H9 (cell line): Measurements from ENCODE around the gene CNRIP1. TPM values are rescaled to one million over a fixed set of nuclear protein-coding genes. Genes with fewer than 3 reads are reported as not detected.

Experiments
- DNase-seq: peaks from one replicate; pipeline ENCODE4 v3.0.0-alpha.2; 2017
- H2AFZ ChIP-seq: one replicate; pipeline ENCODE4 v1.6.1; 2013; ENCODE audit warnings: mild to moderate bottlenecking, low read length, control low read depth, moderate library complexity
- H2AK5ac ChIP-seq: 2 replicates; pipeline ENCODE4 v1.6.1; 2013; ENCODE audit warnings: low read length, control low read depth, mixed read lengths; ENCODE audit not compliant: insufficient read length
- H2BK120ac ChIP-seq: one replicate; pipeline ENCODE4 v1.6.1; 2013; ENCODE audit warnings: low read depth, mild to moderate bottlenecking, low read length, control low read depth, inconsistent platforms; ENCODE audit not compliant: poor library complexity, severe bottlenecking
- H2BK12ac ChIP-seq: 2 replicates; pipeline ENCODE4 v1.6.1; 2013; ENCODE audit warnings: low read length, control low read depth, mixed read lengths, low read depth; ENCODE audit not compliant: insufficient read length
- H2BK15ac ChIP-seq: 2 replicates; pipeline ENCODE4 v1.6.1; 2013; ENCODE audit warnings: low read depth, low read length, control low read depth
- H2BK20ac ChIP-seq: one replicate; pipeline ENCODE4 v1.6.1; 2013; ENCODE audit warnings: low read depth, mild to moderate bottlenecking, low read length, control low read depth, inconsistent platforms; ENCODE audit not compliant: poor library complexity, severe bottlenecking
- H2BK5ac ChIP-seq: 2 replicates; pipeline ENCODE4 v1.6.1; 2013; ENCODE audit warnings: low read length, control low read depth, mixed read lengths; ENCODE audit not compliant: insufficient read length
- H3K14ac ChIP-seq: 2 replicates; pipeline ENCODE4 v1.6.1; 2013; ENCODE audit warnings: low read length, control low read depth; ENCODE audit not compliant: insufficient read depth
- H3K18ac ChIP-seq: 2 replicates; pipeline ENCODE4 v1.6.1; 2013; ENCODE audit warnings: low read depth, mild to moderate bottlenecking, mixed read lengths, low read length, control low read depth; ENCODE audit not compliant: insufficient read length
- H3K23ac ChIP-seq: 2 replicates; pipeline ENCODE4 v1.6.1; 2013; ENCODE audit warnings: low read length, control low read depth, mixed read lengths, low read depth; ENCODE audit not compliant: insufficient read length
- H3K23me2 ChIP-seq: 2 replicates; pipeline ENCODE4 v1.6.1; 2013; ENCODE audit warnings: low read depth, mild to moderate bottlenecking, mixed read lengths, low read length, control low read depth; ENCODE audit not compliant: insufficient read length, poor library complexity, severe bottlenecking
- H3K27ac ChIP-seq: 2 replicates; pipeline ENCODE4 v1.5.1; 2013; ENCODE audit warnings: low read length, control low read depth, mixed read lengths, low read depth; ENCODE audit not compliant: insufficient read length
- H3K27me3 ChIP-seq: 2 replicates; pipeline ENCODE4 v1.6.1; 2013; ENCODE audit warnings: low read length, control low read depth, inconsistent platforms; ENCODE audit not compliant: insufficient read depth
- H3K4ac ChIP-seq: 2 replicates; pipeline ENCODE4 v1.6.1; 2013; ENCODE audit warnings: low read depth, mild to moderate bottlenecking, control low read depth, inconsistent platforms, low read length, moderate library complexity
- H3K4me1 ChIP-seq: 2 replicates; pipeline ENCODE4 v1.6.1; 2013; ENCODE audit warnings: low read length, control low read depth, inconsistent platforms; ENCODE audit not compliant: insufficient read depth
- H3K4me2 ChIP-seq: 2 replicates; pipeline ENCODE4 v1.6.1; 2013; ENCODE audit warnings: low read length, control low read depth, mixed read lengths; ENCODE audit not compliant: insufficient read length, insufficient read depth
- H3K56ac ChIP-seq: 2 replicates; pipeline ENCODE4 v1.6.1; 2013; ENCODE audit warnings: low read depth, mild to moderate bottlenecking, mixed read lengths, low read length, control low read depth; ENCODE audit not compliant: insufficient read length
- H3K79me1 ChIP-seq: 2 replicates; pipeline ENCODE4 v1.6.1; 2013; ENCODE audit warnings: low read depth, mild to moderate bottlenecking, moderate library complexity, low read length, control low read depth, inconsistent platforms; ENCODE audit not compliant: insufficient read depth, poor library complexity, severe bottlenecking
- H3K79me2 ChIP-seq: 2 replicates; pipeline ENCODE4 v1.6.1; 2013; ENCODE audit warnings: low read length, control low read depth, inconsistent platforms; ENCODE audit not compliant: insufficient read depth
- H3K9ac ChIP-seq: 2 replicates; pipeline ENCODE4 v1.6.1; 2013; ENCODE audit warnings: low read length, control low read depth, mixed read lengths; ENCODE audit not compliant: insufficient read length; ENCODE audit errors: extremely low read depth
- H3K9me3 ChIP-seq: one replicate; pipeline ENCODE4 v1.6.1; 2013; ENCODE audit warnings: low read depth, low read length, inconsistent platforms; ENCODE audit not compliant: control insufficient read depth
- H3T11ph ChIP-seq: one replicate; pipeline ENCODE4 v1.6.1; 2013; ENCODE audit warnings: mild to moderate bottlenecking, low read length, control low read depth, inconsistent platforms
- H4K20me1 ChIP-seq: one replicate; pipeline ENCODE4 v1.6.1; 2013; ENCODE audit not compliant: control insufficient read depth, insufficient read length, insufficient read depth
- H4K5ac ChIP-seq: 2 replicates; pipeline ENCODE4 v1.6.1; 2013; ENCODE audit warnings: low read depth, mild to moderate bottlenecking, mixed read lengths, low read length, control low read depth; ENCODE audit not compliant: insufficient read length
- H4K8ac ChIP-seq: replicated peaks from 2 replicates; pipeline ENCODE4 v1.6.1; 2013; ENCODE audit warnings: low read length, control low read depth, mixed read lengths, low read depth; ENCODE audit not compliant: insufficient read length
- H4K91ac ChIP-seq: 2 replicates; pipeline ENCODE4 v1.6.1; 2013; ENCODE audit warnings: low read depth, mild to moderate bottlenecking, moderate library complexity, mixed read lengths, low read length, control low read depth; ENCODE audit not compliant: insufficient read length
- H3K27ac Mint-ChIP-seq, 3 experiments: 2 replicates in 2 of 3; 3 replicates in 1 of 3; pipeline ENCODE4 v1.8.0; 2020 to 2021; ENCODE audit warnings: mixed read lengths in 3 of 3, mild to moderate bottlenecking in 1 of 3, moderate library complexity in 1 of 3
- H3K27me3 Mint-ChIP-seq: 2 replicates; pipeline ENCODE4 v1.8.0; 2021; ENCODE audit warnings: low read depth, mild to moderate bottlenecking, moderate library complexity, mixed read lengths
- H3K36me3 Mint-ChIP-seq, 3 experiments: 2 replicates in 2 of 3; 3 replicates in 1 of 3; pipeline ENCODE4 v1.8.0; 2020 to 2021; ENCODE audit warnings: low read depth in 3 of 3, mixed read lengths in 3 of 3; ENCODE audit not compliant: insufficient read depth in 1 of 3
- H3K4me1 Mint-ChIP-seq, 2 experiments: 2 replicates each; pipeline ENCODE4 v1.8.0; 2020; ENCODE audit warnings: mixed read lengths in 2 of 2
- H3K4me3 Mint-ChIP-seq, 2 experiments: 2 replicates in 1 of 2; 3 replicates in 1 of 2; pipeline ENCODE4 v1.8.0; 2020 to 2021; ENCODE audit warnings: mild to moderate bottlenecking in 2 of 2, mixed read lengths in 2 of 2, moderate library complexity in 1 of 2
- H3K9me3 Mint-ChIP-seq, 2 experiments: 2 replicates in 1 of 2; 3 replicates in 1 of 2; pipeline ENCODE4 v1.8.0; 2020; ENCODE audit warnings: mild to moderate bottlenecking in 2 of 2, mixed read lengths in 2 of 2, moderate library complexity in 1 of 2
- CTCF ChIP-seq: fragments of 200-600 bp; sonication (generic); conservative IDR thresholded peaks from 3 replicates; pipeline ENCODE4 v1.8.0; 2021; ENCODE audit warnings: antibody characterized with exemption, mild to moderate bottlenecking
- total RNA-seq: library from RNA; stranded (reverse); gene quantifications from 2 replicates; pipeline ENCODE4 v1.2.1, GENCODE V29; 2021

CNRIP1 gene
- total RNA-seq, 1 experiment from 2014 or later: 0.70 TPM

- Histone ChIP-seq H2BK120ac (no peak overlapping the region), H3K18ac (no peak overlapping the region), H2BK15ac (no peak overlapping the region), H3K79me2 (no peaks in the 10 kb centered on the region), H3T11ph (no peak overlapping the region), H3K27me3 (no peaks in the 10 kb centered on the region), H3K79me1 (no peaks in the 10 kb centered on the region), H4K5ac (no peak overlapping the region), H3K27ac (no peak overlapping the region), H4K91ac (no peak overlapping the region), H3K14ac (no peak overlapping the region), H2BK5ac (no peak overlapping the region), H3K4ac (no peak overlapping the region), H3K23me2 (no peaks in the 10 kb centered on the region), H3K4me2 (no peak overlapping the region), H2AFZ (no peak overlapping the region), H4K20me1 (no peaks in the 10 kb centered on the region), H2BK12ac (no peak overlapping the region), H3K4me1 (no peaks in the 10 kb centered on the region), H2AK5ac (no peak overlapping the region), H3K9me3 (no peaks in the 10 kb centered on the region), H3K9ac (no peak overlapping the region), H3K56ac (no peak overlapping the region), H4K8ac (no peak overlapping the region), H3K23ac (no peak overlapping the region), H2BK20ac (no peak overlapping the region)
- no peak overlapping the region for H3K27ac Mint-ChIP-seq
- H3K4me1 Mint-ChIP-seq: no peaks in the 10 kb centered on the region
- TF ChIP-seq CTCF: no peak
- no peak overlapping the region for H3K4me3 Mint-ChIP-seq
- H3K36me3 Mint-ChIP-seq: no peaks in the 10 kb centered on the region
- H3K9me3 Mint-ChIP-seq: no peaks in the 10 kb centered on the region
- no peak for DNase-seq
- peaks cover 12% of the 10 kb centered on the region for H3K27me3 Mint-ChIP-seq
These were observed 8.7 kb downstream of the CNRIP1 start for GRCh38 chr2:68311033-68311432.
